ENCODE results near the gene RER1. TPM values are rescaled to one million over a fixed set of nuclear protein-coding genes. Genes with fewer than 3 reads are reported as not detected.
A peak's percentile ranks its signal among the peaks of the same experiment; 100 is the strongest.

Gene RER1
- total RNA-seq, 1 donor from 2014 or later, result 197 TPM

DNA sequence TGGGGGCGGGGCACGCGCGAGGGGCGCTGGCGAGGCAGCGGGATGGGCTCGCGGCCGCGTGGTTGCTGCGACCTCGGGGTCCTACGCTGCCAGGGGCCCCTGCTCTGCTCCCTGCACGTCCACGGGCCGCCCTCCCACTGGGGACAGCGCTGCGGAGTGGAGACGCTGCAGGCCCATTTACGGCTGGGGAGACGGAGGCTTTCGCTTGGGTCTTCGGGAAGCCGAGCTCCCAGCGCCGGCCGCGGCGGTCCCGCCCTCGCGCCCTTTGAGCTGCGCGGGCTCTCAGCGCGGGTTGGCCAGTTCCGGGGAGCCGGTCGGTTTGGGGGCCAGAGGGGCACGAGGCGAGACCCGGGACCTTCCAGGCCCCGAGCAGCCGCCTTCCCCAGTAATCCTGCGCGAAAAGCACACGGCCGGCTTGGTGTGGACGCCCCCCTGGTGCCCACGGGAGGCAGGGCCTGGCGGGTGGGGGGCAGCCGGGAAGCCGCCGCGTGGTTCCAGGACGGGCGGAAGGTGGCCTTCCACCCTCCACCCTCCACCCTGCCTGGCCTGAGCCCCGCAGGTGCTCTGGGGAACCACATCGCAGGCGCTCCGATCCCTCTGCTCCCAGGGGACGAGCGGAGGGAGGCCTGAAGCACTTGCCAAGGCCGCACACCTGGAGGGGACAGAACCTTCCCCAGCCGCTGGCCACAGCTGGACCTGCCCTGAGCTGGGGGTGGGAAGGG, 21.3 kb downstream of the RER1 start:
- H3K4me3 Mint-ChIP-seq (ENCODE audit: unreplicated experiment), result no peak overlapping the region
- H3K36me3 Mint-ChIP-seq (ENCODE audit: low read depth, unreplicated experiment), result peaks cover 2% of the 10 kb centered on the region
- Histone ChIP-seq H3K4me1 (ENCODE audit: insufficient read depth, low read length) (peaks cover 22% of the 10 kb centered on the region), H3K9ac (ENCODE audit: low read length) (peak overlapping the region; percentile 74), H3K27ac (ENCODE audit: low read depth, low read length) (peak overlapping the region; percentile 40), H3K36me3 (ENCODE audit: insufficient read depth, low read length) (no peaks in the 10 kb centered on the region), H3K9me3 (ENCODE audit: insufficient read depth, low read depth, low read length) (no peaks in the 10 kb centered on the region), H4K20me1 (ENCODE audit: insufficient read depth, low read length) (no peaks in the 10 kb centered on the region), H2AFZ (ENCODE audit: low read depth, low read length) (peak overlapping the region; percentile 94), H3K4me3 (ENCODE audit: insufficient read depth, low read depth, low read length) (peak overlapping the region; percentile 64), H3K27me3 (ENCODE audit: insufficient read depth, low read length) (no peaks in the 10 kb centered on the region), H3K4me2 (ENCODE audit: low read length) (peak overlapping the region; percentile 99), H3K79me2 (ENCODE audit: insufficient read depth, low read length) (peaks cover 18% of the 10 kb centered on the region)
- DNase-seq (ENCODE audit: low read depth), result no peak
- H3K4me1 Mint-ChIP-seq (ENCODE audit: low read depth, unreplicated experiment), result peaks cover 9% of the 10 kb centered on the region
- H3K27me3 Mint-ChIP-seq (ENCODE audit: low read depth, unreplicated experiment), result peaks cover 7% of the 10 kb centered on the region
- no peak for FAIRE-seq
- TF ChIP-seq EZH2 (IDR thresholded peaks at IDR 0.05; ENCODE audit: insufficient read depth, low read length), result no peak
- TF ChIP-seq, protein P1, sequence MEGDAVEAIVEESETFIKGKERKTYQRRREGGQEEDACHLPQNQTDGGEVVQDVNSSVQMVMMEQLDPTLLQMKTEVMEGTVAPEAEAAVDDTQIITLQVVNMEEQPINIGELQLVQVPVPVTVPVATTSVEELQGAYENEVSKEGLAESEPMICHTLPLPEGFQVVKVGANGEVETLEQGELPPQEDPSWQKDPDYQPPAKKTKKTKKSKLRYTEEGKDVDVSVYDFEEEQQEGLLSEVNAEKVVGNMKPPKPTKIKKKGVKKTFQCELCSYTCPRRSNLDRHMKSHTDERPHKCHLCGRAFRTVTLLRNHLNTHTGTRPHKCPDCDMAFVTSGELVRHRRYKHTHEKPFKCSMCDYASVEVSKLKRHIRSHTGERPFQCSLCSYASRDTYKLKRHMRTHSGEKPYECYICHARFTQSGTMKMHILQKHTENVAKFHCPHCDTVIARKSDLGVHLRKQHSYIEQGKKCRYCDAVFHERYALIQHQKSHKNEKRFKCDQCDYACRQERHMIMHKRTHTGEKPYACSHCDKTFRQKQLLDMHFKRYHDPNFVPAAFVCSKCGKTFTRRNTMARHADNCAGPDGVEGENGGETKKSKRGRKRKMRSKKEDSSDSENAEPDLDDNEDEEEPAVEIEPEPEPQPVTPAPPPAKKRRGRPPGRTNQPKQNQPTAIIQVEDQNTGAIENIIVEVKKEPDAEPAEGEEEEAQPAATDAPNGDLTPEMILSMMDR (IDR thresholded peaks at IDR 0.05; ENCODE audit: insufficient read depth, low read depth, low read length), result no peak
- no peaks in the 10 kb centered on the region for H3K9me3 Mint-ChIP-seq (ENCODE audit: unreplicated experiment)
- H3K27ac Mint-ChIP-seq (ENCODE audit: unreplicated experiment), result no peak overlapping the region

DNA sequence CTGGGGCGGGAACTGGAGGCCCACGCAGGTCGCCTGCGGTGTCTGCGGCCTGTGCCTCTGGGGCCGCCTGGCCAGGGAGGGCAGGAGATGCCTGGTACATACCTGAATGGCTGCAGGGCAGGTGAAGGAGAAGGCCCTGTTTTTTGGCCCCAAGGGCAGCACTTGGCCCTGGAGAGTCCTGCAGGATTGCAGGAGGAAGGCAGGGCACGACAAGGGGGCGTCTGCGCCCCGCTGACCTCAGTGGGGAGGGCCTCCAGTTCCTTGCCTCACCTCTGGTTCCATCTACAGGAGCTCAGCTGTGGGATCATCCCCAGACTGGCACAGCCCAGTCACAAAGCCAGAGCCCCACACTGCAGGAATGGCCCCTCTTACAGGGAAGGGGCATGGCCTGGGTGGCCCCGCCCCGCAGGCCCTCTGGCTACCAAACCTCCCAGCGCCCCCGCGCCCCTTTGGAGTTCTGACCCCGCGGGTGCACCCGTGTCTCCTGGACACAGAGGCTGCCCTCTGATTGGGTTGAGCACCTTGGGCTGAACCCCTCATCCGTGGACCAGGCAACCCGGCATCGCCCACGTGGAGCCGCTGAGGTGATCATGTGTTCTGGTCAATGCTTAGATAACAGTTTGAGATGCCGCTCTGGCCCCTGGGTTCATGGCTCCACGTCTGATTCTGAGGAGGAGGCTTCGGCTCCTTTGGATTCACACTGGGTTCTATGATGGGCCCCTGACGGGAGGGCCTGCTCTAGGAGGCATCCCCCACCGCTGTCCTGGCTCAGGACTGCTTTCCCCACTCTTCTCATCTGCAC, 22.1 kb downstream of the RER1 start:
- Histone ChIP-seq H3K79me2 (ENCODE audit: insufficient read depth, low read length) (peaks cover 18% of the 10 kb centered on the region), H3K27ac (ENCODE audit: low read depth, low read length) (no peak overlapping the region), H2AFZ (ENCODE audit: low read depth, low read length) (peak overlapping the region; percentile 62), H3K4me2 (ENCODE audit: low read length) (peak overlapping the region; percentile 99), H3K27me3 (ENCODE audit: insufficient read depth, low read length) (no peaks in the 10 kb centered on the region), H4K20me1 (ENCODE audit: insufficient read depth, low read length) (no peaks in the 10 kb centered on the region), H3K4me3 (ENCODE audit: insufficient read depth, low read depth, low read length) (peak overlapping the region; percentile 64), H3K4me1 (ENCODE audit: insufficient read depth, low read length) (peaks cover 22% of the 10 kb centered on the region), H3K36me3 (ENCODE audit: insufficient read depth, low read length) (no peaks in the 10 kb centered on the region), H3K9me3 (ENCODE audit: insufficient read depth, low read depth, low read length) (no peaks in the 10 kb centered on the region), H3K9ac (ENCODE audit: low read length) (peak overlapping the region; percentile 19)
- H3K27me3 Mint-ChIP-seq (ENCODE audit: low read depth, unreplicated experiment), result peaks cover 9% of the 10 kb centered on the region
- H3K36me3 Mint-ChIP-seq (ENCODE audit: low read depth, unreplicated experiment), result peaks cover 4% of the 10 kb centered on the region
- peak overlapping the region; percentile 79 for H3K4me3 Mint-ChIP-seq (ENCODE audit: unreplicated experiment)
- H3K4me1 Mint-ChIP-seq (ENCODE audit: low read depth, unreplicated experiment), result peaks cover 9% of the 10 kb centered on the region
- no peak for TF ChIP-seq EZH2 (IDR thresholded peaks at IDR 0.05; ENCODE audit: insufficient read depth, low read length)
- TF ChIP-seq, protein P1 (IDR thresholded peaks at IDR 0.05; ENCODE audit: insufficient read depth, low read depth, low read length), result no peak
- DNase-seq (ENCODE audit: low read depth) (no peak), FAIRE-seq (no peak)
- H3K27ac Mint-ChIP-seq (ENCODE audit: unreplicated experiment), result no peak overlapping the region
- no peaks in the 10 kb centered on the region for H3K9me3 Mint-ChIP-seq (ENCODE audit: unreplicated experiment)
